Activated T-cell treated with anti-CD3 and anti-CD28 coated beads for 48 hours (primary cell): Measurements from ENCODE around the gene SERPINA10.

Source experiments
- DNase-seq: peaks from one replicate; pipeline ENCODE4 v3.0.0-alpha.2; 2020; ENCODE audit warnings: low read depth

The SERPINA10 gene, protein sequence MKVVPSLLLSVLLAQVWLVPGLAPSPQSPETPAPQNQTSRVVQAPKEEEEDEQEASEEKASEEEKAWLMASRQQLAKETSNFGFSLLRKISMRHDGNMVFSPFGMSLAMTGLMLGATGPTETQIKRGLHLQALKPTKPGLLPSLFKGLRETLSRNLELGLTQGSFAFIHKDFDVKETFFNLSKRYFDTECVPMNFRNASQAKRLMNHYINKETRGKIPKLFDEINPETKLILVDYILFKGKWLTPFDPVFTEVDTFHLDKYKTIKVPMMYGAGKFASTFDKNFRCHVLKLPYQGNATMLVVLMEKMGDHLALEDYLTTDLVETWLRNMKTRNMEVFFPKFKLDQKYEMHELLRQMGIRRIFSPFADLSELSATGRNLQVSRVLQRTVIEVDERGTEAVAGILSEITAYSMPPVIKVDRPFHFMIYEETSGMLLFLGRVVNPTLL

DNA sequence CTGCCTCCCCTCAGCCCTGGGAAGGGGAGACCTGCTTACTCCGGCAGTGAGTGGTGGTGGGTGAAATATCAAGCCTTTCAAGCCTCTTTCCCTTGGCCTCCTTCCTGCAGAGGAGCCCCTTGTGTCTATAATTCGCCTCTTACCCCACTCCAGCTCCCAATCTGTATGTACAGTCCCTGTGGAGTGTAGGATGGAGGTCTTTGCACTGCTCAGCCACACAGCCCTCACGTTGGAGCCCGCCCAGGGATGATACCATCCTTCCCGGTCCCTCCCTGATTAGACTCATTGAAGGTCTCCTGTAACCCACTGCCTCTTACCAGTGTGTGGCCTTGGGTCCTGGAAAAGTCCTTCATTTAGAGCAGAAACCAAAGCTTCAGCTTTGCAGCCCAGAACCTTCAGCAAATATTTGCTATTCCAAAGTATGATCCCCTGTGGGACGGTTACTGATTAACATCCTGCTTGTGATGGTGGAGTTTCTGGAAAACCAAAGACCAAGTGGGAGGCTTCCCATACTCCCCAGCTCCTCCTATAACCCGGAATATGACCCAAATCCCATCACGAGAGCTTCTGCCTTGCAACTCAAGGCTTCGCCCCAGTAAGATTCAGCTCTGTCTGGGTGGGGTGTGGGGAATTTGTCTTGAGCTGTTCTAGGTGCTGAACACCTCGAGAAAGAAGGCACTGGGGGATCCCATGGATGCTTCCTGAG lies at the start of gene SERPINA10:
TSS of gene SERPINA10 (minus strand) at position 397 of the 706 bp plus-strand sequence. CDS start 2,675 bp downstream, outside the sequence.
- no peak for DNase-seq

DNA sequence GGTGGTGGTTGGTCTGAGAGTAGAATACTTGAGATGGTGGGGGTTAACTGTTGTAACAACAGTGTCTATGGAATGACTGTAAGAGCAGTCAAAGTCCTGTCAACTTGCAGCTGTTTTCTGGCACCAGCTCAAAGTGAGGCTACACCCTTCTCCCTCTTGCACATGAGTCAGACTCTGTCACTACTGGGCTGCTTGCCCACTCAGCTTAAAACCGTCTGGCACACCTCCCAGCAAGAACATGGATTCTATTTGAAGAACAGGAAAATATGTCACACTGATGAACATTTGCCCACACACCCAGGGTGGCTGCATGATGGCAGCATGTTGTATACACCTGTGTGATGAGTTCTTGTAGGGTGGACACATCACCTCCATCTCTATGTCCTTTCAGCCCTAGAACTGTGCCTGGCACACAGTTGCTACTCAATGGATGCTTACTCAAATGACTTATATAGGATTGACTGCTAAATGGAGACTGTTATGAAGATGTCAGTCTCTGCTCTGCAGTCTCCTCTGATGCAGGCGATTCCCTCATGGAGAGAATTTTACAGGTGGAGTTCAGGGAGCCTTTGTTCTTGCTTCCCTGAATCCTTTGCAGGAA lies 49.4 kb upstream of the SERPINA10 start:
- peak; percentile 21 for DNase-seq

DNA sequence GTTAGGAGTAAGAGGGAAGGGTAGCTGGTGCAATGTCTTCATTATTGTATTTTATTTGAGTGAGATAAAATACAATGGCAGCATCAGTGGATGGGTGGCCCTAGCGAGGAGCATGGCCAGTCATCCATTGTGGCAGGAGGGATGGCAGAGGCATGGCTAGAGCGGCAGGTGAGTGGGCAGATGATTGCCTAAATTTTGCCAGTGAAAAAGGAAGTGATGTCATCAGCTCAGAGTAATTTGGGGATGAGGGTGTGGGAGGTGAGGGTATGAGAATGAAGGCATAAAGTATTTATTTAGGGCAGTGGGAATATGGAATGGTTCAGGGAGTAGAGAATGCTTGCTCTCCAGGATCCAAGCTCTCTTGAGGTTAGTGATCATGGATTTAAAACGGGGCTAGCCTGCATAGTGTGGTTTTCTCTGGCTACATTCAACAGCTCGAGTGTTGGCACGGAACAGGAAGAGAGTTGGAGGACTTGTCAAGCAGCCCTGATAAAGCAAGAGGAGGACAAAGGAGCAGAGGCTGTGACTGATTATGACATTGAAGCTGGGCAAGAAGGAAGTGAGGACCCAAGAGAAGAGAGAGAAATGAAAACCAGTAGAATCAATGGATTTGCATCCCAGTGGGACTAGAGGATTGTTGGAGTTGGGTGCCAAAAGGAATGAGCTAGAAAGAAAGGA lies 48.7 kb upstream of the SERPINA10 start:
- no peak for DNase-seq

DNA sequence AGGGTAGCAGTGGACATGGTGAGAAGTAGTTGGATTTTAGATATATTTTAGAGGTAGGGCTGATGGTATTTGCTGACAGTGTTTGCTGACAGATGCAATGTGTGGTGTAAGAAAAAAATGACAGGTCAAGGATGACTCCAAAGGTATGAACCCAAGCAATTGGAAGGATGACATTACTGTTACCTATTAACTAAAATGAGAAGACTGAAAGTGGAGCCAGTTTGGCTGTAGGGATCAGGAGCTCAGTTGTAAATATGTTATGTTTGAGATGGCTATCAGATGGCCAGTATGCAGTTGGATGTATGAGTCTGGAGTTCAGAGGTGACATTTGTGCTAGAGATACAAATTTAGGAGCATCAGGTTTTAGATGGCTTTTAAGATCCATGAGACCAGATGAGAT lies 47.5 kb upstream of the SERPINA10 start:
- no peak for DNase-seq

DNA sequence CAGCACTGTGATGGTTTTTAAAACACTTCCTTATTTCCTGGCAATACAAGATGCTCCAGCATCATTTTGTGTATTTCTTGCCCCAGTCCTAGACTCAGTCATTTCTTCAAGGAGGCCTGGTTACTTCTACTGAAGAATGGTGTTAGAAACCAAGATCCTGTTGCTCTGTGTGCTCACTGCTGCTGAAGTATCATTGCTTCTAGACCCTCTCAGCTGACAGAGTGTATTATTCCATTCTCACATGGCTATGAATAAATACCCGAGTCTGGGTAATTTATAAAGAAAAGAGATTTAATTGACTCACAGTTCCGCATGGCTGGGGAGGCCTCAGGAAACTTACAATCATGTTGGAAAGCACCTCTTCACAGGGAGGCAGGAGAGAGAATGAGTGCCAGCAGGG lies 45.0 kb upstream of the SERPINA10 start:
- no peak for DNase-seq

DNA sequence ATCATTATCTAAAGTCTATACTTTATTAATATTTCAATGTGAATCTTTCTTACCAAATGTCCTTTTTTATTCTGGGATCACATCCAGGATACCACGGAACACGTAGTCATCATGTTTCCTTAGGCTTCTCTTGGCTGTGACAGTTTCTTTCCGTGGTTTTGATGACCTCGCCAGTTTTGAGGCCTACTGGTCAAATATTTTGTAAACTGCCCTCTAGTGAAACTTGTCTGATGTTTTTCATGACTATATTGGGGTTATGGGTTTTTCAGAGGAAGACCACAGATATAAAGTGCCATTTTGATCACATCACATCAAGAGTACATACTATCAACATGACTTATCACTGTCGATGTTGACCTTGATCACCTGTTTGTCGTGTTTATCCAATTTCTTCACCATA lies 44.2 kb upstream of the SERPINA10 start:
- no peak for DNase-seq

DNA sequence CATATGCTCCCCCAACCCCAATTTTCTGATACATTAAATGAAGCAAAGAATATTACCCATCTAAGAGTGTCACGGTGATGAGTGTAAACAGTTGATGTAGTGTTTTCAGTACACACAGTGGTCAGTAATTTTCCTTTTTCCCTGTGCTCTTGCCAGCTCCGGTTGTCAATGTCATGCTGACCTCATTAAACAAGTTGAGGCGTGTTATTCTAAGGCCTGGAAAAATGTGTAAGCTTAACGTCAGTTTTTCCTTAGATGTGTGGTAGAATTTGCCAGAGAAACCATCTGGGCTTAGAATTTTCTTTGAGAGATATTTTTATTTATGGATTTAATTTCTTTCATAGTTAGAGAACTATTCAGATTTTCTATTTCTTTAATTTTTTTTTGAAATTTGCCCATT lies 41.8 kb upstream of the SERPINA10 start:
- no peak for DNase-seq

DNA sequence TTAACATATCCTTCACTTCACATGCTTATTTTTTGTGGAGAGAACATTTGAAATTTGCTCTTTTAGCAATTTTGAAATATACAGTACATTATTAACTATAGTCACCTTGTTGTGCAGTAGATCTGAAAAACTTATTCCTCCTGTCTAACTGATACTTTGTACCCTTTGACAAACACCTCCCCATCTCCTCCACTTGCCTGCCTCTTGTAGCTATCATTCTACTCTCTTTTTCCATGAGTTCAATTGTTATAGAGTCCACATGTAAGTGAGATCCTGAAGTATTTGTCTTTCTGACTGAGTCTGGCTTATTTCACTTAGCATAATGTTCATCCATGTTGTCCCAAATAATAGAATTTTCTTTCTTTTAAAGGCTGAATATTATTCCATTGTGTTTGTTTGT lies 39.5 kb upstream of the SERPINA10 start:
- DNase-seq: no peak

DNA sequence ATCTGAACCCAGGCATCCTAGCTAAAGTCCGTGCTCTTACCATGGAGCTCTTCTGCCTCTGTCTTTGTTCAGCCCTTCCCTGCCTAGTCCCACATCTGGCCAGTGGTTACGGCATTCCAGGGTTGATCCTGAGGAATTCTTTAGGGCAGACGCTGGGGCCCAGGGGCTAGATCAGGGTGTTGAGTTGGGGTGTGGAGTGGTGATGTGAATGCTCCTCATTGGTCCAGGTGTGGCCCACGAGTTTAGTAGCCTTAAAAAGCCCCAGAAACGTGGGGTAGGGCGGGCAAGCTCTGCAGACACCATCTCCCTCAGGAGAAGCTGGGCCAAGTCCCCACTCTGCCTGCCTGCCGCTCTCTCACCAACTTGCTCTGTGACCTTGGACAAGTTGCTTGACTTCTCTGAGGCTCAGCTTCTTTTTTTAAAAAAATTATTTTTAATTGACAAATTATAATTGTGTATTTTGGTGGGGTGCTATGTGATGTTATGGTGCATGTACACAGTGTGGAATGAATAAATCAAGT lies 39.1 kb upstream of the SERPINA10 start:
- no peak for DNase-seq

DNA sequence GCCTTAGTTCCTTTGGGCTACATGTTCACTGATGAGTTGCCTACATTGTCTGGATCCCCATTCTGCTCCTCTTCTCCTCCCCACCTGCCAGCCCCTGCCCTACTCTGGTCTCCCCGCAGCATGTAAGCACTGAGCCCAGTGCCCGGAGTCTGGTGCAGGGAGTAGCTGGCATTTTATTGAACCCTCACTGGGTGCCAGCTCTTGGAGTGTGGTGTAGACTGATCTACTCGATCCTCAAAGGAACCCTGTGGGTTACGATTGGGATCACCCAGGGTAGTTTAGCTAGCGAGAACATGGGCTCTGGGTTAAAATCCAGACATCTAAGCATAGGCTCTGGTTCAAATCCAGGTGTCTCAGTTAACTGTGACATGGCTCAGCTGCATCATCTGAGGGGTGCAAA lies 38.4 kb upstream of the SERPINA10 start:
- no peak for DNase-seq

DNA sequence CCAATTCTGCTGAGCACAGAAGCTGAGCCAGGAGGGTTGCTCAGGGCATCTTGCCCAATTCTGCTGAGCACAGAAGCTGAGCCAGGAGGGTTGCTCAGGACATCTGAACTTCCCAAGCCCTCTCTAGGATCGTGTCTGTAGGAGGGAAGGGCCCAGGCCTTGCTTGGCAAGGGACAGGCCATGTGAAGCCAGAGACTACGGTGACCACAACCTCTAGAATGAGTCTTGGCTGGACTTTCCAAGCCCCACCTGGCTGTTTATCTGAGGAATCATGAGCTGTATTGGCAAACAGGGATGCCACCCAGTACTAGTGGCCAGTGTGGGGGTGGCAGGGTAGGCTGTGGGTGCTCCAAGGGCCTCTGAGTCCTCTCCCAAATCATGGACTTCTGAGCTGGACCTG lies 37.8 kb upstream of the SERPINA10 start:
- DNase-seq: no peak

DNA sequence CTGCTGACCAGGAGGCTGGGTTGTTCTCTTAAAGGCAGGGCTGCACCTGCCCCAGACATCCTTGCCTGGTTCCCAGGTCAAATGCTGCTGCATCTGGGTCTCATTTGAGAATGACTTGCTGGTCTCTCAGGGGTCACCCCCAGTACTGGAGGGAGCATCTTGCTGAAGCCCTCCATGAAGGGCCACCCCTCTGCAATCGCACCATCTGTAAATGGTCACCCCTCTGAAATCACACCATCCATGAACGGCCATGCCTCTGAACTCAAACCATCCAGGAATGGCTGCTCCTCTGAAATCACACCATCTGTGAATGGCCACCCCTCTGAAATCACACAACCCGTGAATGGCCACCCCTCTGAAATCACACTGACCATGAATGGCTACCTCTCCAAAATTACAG lies 37.4 kb upstream of the SERPINA10 start:
- DNase-seq: no peak

DNA sequence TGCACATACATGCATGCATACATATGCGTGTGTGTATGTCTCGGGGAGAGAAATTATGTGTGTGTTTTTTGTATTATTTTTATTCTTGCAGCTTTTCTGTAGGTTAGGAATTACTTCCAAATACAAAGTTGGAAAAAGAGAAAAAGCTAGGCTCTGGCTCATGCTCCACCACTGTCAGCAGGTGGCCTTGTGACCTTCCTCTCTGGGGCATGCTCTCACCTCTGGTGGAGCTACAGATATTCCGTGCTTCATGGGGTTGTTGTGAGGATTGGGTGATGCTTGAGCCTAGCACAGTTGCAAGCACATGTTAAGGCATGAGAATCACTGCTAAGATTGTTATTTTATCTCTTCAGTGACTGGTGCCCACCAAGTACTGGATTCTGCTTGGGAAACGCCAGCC lies 36.8 kb upstream of the SERPINA10 start:
- DNase-seq: no peak

DNA sequence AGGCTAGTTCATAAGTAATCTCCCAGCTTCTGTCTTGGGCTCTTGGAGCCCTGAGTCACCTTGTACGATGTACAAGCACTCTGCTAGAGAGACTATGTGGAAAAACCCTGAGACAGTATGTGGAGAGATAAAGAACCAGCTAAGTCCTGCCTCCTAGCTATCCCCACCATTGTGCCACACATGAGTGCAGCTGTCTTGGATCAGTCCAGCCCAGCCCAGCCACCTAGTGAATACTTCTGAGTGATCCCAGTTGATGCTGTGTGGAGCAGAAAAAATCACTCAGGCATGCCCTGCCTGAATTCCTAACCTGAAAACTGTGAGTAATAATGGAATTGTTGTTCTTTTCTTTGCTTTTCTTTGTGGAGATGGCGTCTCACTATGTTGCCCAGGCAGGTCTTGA lies 35.1 kb upstream of the SERPINA10 start:
- no peak for DNase-seq

DNA sequence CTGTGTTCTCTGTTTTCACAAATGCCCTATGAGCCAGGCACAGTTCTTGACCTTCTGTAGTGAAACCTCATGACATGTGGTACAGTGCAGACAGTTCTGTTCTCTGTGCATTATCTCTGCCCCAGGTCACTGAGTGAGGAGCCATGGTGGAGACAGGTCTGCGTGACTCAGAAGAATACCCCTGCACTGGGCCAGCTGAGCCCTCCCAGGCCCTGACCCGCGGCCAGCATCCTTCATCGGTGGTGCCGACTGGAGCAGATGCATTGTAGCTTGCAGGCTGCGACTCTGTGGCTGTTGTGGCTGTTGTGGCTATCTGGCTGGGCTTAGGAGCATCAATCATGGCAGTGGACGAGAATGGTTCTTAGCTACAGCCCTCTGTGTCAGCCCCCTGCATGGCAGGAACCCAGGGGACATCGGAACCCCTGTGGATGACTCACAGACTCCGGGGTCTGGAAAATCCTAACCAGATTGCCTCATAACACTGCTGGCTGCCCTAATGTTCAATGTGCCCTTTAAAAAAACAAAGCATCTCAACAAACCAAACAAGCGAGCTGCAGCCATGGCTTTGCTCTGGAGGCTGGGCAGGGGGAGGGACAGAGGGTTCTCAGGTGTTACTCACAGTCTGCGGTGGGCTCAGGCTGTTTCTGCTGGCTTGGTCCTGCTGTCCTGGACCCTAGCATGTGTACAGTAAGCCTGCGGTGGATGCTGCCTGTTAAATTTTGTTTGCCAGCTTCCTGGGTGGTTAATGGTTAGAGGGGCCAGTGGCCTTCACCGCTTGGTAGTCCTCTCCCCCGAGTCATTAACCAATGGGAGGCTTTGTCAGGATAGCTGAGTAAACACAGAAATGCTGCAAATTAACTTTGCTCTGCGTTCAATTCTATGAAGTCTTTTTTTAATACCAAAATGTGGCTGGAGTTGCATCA lies 29.8 kb upstream of the SERPINA10 start, which contains the start of gene SERPINA6:
TSS of gene SERPINA6 (minus strand) at position 689 of the 923 bp plus-strand sequence. CDS start 8,688 bp downstream, outside the sequence.
- no peak for DNase-seq

DNA sequence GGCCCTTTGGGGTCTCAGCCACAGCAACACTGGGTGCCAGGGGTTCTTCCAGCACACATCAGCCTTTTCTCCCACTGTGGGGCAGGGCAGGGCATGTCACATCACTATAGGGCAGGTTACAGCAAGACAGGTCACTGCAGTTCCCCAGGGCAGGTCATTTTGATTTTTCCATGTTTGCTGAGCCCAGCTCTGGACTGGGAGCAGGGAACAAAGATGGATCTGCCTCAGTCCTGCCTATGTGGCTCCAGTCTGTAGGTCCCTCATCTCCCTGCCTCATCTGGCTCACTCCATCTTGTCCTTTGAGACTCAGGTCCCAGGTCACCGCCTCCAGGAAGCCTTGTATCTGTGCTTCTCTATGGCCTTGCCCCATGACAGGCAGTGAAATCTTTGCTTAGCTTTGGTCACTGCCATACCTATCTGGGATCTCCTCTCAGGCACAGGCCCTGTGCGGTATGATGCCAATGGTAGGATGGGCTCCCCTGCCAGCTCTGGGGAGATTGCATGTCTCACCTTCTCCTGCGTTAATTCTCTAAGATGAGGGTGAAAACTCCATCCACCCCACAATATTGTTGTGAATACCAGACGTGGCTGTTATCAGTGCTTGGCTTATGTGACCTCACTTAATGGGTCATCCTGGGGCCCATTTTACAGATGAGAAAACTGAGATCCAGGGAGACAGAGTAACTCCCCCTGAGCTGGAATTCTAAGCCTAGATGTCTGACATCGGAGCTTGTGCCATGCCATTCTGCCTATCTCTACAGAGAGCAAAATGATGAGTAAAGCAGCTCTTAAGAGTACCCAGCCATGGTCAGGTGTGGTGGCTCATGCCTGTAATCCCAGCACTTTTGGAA lies 28.6 kb upstream of the SERPINA10 start:
- DNase-seq: no peak

DNA sequence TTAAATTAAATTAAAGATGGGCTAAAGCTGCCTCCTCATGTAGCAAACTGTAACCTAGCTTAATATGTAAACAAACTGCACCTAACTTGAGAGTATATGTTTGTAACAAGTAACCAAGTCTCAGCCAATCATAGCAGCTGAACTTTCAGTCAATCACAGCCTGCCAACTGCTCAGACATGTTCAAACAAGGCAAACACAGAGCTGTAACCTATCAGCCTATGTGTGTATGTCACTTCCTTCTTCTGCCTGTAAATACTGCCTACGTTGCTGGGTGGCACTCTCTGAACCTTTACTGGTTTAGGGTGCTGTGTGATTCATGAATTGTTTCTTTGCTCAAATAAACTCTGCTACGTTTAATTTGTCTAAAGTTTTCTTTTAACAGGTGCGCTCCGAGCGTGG lies 27.2 kb upstream of the SERPINA10 start:
- no peak for DNase-seq

DNA sequence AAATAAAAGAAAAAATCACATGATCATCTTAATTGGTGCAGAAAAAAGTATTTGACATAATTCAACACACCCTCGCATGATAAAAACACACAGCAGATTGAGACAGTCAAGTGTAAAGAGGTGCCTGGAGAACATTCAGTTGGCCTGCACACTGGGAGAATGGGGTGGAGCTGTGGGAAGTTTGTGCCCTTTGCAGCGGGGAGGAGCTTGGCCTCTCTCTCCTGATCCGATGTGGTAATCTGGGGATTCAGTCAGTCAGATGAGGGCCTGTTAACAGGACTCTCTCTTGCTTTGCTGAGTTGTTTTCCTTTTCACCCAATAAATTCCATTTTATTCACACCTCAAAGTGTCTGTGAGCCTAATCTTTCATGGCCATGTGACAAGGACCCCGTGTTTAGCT lies 24.2 kb upstream of the SERPINA10 start:
- no peak for DNase-seq

DNA sequence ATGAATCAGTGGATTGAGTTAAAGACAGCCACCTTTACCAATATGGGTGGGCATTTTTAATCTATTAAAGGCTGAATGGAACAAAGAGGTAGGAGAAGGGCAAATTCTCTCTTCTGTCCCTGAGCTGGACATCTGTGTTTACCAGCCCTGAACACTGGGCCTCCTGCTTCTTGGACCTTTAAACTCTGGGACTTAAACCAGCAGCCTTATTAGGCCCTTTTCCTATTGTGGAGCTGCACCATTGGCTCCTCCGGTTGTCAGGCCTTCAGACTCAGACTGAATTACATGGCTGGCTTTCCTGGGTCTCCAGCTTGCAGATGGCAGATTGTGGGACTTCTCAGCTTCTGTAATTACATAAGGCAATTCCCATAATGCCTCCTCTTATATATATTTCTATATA lies 23.6 kb upstream of the SERPINA10 start:
- DNase-seq: no peak

DNA sequence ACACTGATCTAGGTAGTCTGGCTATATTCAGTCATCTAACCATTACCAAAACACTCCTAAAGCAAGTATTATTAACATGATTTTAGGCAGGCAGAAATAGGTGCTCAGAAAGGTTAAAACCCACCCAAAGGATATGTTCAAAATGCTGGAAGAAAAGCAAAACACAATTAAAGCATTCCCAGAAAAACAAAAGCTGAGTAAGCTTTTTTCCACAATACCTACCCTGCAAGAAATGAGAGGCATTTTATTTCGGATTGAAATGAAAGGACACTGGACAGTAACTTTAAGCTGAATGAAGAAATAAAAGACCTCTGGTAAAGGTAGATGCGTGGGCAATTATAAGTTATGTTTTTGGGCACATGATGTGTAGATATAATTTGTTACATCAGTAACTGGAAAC lies 21.8 kb upstream of the SERPINA10 start:
- no peak for DNase-seq
